ENCODE data around the gene TNFRSF4.

DNA sequence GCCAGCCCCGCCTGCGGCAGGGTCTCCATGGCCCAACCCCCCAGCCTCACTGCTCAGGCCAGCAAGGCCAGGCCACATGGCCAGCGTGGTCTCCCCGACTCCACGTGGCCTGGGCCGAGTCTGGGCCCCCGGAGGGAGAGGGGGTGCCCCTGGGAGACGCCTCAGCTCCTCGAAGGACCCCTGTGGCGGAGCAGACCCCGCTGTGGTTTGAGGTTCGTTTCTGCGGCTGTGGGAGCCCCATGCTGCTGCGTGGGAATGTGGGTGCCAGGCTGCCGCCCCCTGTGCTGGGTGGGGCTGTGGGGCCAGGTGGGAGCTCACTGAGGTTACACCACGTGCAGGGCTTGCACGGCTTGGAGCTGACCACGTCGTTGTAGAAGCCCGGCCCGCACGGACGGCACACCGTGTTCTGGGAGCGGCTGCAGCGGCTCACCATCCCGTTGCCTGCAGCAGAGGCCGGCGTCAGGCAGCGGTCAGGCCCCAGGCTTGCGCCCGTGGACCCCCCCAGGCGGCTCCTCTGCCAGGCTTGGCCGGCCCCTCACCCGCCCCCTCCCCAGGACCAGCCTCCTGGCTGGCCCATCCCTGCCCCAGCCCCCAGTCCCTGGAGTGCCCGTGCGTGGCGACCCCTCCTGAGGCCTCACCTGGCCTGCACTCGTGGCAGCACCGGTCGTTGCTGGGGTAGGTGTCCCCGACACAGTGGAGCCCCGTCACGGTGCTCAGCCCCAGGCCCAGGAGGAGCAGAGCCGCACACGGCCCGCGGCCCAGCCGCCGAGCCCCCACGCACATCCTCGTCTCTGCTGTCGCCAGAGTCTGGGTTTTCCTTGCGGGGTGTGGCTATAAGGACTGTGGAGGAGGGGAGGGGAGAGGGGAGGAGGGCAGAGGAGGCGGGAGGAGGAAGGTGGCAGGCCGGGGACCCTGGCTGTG, at the start of gene TNFRSF4:
- TF ChIP-seq, protein P1, sequence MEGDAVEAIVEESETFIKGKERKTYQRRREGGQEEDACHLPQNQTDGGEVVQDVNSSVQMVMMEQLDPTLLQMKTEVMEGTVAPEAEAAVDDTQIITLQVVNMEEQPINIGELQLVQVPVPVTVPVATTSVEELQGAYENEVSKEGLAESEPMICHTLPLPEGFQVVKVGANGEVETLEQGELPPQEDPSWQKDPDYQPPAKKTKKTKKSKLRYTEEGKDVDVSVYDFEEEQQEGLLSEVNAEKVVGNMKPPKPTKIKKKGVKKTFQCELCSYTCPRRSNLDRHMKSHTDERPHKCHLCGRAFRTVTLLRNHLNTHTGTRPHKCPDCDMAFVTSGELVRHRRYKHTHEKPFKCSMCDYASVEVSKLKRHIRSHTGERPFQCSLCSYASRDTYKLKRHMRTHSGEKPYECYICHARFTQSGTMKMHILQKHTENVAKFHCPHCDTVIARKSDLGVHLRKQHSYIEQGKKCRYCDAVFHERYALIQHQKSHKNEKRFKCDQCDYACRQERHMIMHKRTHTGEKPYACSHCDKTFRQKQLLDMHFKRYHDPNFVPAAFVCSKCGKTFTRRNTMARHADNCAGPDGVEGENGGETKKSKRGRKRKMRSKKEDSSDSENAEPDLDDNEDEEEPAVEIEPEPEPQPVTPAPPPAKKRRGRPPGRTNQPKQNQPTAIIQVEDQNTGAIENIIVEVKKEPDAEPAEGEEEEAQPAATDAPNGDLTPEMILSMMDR (IDR thresholded peaks at IDR 0.05): no peak
- TF ChIP-seq POLR2A (IDR thresholded peaks at IDR 0.05): no peak

All from tibial nerve (tissue), 3 donors.